ENCODE data around the gene RNF149. TPM values are rescaled to one million over a fixed set of nuclear protein-coding genes. Genes with fewer than 3 reads are reported as not detected.

Gene RNF149
- total and polyA plus RNA-seq, 9 of the 15 experiments (the other 6 are each of a cell fraction or from before 2014, with no cell fraction given), result 9.0 to 31.5 (median 22.8) TPM

DNA sequence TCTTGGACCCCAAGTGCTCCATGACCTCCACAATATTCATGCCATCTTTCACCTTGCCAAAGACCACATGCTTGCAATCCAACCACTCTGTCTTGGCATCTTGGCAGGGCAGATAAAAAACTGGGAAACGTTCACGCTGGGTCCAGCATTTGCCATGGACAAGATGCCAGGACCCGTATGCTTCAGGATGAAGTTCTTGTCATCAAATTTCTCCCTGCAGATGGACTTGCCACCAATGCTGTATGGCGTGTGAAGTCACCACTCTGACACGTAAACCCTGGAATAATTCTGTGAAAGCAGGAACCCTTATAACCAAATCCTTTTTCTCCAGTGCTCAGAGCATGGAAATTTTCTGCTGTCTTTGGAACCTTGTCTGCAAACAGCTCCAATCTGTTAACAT lies 34.4 kb downstream of the RNF149 start:
- ChIA-PET POLR2A (interaction anchor here (0.6 to 0.7 kb wide), 2 partner anchors 17 to 25 kb away, joined by 3 read pairs; no protein-coding TSS in a partner anchor), CTCF (ENCODE audit: low intra/inter-chr PET ratio) (no interaction called here)
- WGBS (ENCODE audit: insufficient coverage, low coverage, missing lambda C conversion rate), result 95% methylated on average over 5 of the region's 5 CpGs
- Histone ChIP-seq H3K9me3 (replicated peaks; ENCODE audit: control insufficient read depth, insufficient read depth, low read depth, low read length) (no peaks in the 10 kb centered on the region), H3K27me3 (ENCODE audit: control insufficient read depth in 2 of 2, insufficient read depth in 2 of 2, low read length in 2 of 2) (no peaks in the 10 kb centered on the region), H3K4me3 (no peak overlapping the region), H3K4me1 (replicated peaks in 1 of 2; ENCODE audit: control insufficient read depth in 2 of 2, insufficient read depth in 2 of 2, low read length in 2 of 2) (no peaks in the 10 kb centered on the region), H3K79me2 (ENCODE audit: control insufficient read depth, insufficient read depth, low read length) (no peaks in the 10 kb centered on the region), H2AFZ (ENCODE audit: low read depth, low read length) (no peak overlapping the region), H3K4me2 (ENCODE audit: insufficient read depth, low read length) (no peak overlapping the region), H3K9ac (ENCODE audit: insufficient read depth in 1 of 2, low read depth in 2 of 2, low read length in 2 of 2) (no peak overlapping the region), H4K20me1 (replicated peaks; ENCODE audit: control insufficient read depth, insufficient read depth, low read length) (no peaks in the 10 kb centered on the region), H3K27ac (ENCODE audit: extremely low read depth, low read depth, low read length) (no peak overlapping the region), H3K36me3 (ENCODE audit: control insufficient read depth, insufficient read depth, low read length) (peaks cover 83% of the 10 kb centered on the region), H3K9me1 (ENCODE audit: control insufficient read depth, insufficient read depth, low read length) (no peaks in the 10 kb centered on the region)
- intact Hi-C loops (cut with micrococcal nuclease), result no loop called here
- ATAC-seq, result no peak
- no peak for DNase-seq (ENCODE audit: extremely low read depth in 1 of 4, low spot score in 3 of 4)
- no peak for FAIRE-seq
- in situ Hi-C loops (cut with MboI), result no loop called here
- BruUV-seq (replicated peaks), result no TSS peak
- TF ChIP-seq ETV5 (CRISPR knock-in tag; IDR thresholded peaks at IDR 0.05; ENCODE audit: low read depth), result no peak
- TF ChIP-seq ZKSCAN8 (CRISPR knock-in tag; IDR thresholded peaks at IDR 0.05), result no peak
- no peak for TF ChIP-seq RFX7 (CRISPR knock-in tag; IDR thresholded peaks at IDR 0.05)
- TF ChIP-seq, protein P1, sequence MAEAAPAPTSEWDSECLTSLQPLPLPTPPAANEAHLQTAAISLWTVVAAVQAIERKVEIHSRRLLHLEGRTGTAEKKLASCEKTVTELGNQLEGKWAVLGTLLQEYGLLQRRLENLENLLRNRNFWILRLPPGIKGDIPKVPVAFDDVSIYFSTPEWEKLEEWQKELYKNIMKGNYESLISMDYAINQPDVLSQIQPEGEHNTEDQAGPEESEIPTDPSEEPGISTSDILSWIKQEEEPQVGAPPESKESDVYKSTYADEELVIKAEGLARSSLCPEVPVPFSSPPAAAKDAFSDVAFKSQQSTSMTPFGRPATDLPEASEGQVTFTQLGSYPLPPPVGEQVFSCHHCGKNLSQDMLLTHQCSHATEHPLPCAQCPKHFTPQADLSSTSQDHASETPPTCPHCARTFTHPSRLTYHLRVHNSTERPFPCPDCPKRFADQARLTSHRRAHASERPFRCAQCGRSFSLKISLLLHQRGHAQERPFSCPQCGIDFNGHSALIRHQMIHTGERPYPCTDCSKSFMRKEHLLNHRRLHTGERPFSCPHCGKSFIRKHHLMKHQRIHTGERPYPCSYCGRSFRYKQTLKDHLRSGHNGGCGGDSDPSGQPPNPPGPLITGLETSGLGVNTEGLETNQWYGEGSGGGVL (CRISPR knock-in tag; IDR thresholded peaks at IDR 0.05), result no peak
- TF ChIP-seq, protein P2, sequence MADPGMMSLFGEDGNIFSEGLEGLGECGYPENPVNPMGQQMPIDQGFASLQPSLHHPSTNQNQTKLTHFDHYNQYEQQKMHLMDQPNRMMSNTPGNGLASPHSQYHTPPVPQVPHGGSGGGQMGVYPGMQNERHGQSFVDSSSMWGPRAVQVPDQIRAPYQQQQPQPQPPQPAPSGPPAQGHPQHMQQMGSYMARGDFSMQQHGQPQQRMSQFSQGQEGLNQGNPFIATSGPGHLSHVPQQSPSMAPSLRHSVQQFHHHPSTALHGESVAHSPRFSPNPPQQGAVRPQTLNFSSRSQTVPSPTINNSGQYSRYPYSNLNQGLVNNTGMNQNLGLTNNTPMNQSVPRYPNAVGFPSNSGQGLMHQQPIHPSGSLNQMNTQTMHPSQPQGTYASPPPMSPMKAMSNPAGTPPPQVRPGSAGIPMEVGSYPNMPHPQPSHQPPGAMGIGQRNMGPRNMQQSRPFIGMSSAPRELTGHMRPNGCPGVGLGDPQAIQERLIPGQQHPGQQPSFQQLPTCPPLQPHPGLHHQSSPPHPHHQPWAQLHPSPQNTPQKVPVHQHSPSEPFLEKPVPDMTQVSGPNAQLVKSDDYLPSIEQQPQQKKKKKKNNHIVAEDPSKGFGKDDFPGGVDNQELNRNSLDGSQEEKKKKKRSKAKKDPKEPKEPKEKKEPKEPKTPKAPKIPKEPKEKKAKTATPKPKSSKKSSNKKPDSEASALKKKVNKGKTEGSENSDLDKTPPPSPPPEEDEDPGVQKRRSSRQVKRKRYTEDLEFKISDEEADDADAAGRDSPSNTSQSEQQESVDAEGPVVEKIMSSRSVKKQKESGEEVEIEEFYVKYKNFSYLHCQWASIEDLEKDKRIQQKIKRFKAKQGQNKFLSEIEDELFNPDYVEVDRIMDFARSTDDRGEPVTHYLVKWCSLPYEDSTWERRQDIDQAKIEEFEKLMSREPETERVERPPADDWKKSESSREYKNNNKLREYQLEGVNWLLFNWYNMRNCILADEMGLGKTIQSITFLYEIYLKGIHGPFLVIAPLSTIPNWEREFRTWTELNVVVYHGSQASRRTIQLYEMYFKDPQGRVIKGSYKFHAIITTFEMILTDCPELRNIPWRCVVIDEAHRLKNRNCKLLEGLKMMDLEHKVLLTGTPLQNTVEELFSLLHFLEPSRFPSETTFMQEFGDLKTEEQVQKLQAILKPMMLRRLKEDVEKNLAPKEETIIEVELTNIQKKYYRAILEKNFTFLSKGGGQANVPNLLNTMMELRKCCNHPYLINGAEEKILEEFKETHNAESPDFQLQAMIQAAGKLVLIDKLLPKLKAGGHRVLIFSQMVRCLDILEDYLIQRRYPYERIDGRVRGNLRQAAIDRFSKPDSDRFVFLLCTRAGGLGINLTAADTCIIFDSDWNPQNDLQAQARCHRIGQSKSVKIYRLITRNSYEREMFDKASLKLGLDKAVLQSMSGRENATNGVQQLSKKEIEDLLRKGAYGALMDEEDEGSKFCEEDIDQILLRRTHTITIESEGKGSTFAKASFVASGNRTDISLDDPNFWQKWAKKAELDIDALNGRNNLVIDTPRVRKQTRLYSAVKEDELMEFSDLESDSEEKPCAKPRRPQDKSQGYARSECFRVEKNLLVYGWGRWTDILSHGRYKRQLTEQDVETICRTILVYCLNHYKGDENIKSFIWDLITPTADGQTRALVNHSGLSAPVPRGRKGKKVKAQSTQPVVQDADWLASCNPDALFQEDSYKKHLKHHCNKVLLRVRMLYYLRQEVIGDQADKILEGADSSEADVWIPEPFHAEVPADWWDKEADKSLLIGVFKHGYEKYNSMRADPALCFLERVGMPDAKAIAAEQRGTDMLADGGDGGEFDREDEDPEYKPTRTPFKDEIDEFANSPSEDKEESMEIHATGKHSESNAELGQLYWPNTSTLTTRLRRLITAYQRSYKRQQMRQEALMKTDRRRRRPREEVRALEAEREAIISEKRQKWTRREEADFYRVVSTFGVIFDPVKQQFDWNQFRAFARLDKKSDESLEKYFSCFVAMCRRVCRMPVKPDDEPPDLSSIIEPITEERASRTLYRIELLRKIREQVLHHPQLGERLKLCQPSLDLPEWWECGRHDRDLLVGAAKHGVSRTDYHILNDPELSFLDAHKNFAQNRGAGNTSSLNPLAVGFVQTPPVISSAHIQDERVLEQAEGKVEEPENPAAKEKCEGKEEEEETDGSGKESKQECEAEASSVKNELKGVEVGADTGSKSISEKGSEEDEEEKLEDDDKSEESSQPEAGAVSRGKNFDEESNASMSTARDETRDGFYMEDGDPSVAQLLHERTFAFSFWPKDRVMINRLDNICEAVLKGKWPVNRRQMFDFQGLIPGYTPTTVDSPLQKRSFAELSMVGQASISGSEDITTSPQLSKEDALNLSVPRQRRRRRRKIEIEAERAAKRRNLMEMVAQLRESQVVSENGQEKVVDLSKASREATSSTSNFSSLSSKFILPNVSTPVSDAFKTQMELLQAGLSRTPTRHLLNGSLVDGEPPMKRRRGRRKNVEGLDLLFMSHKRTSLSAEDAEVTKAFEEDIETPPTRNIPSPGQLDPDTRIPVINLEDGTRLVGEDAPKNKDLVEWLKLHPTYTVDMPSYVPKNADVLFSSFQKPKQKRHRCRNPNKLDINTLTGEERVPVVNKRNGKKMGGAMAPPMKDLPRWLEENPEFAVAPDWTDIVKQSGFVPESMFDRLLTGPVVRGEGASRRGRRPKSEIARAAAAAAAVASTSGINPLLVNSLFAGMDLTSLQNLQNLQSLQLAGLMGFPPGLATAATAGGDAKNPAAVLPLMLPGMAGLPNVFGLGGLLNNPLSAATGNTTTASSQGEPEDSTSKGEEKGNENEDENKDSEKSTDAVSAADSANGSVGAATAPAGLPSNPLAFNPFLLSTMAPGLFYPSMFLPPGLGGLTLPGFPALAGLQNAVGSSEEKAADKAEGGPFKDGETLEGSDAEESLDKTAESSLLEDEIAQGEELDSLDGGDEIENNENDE (IDR thresholded peaks at IDR 0.05; ENCODE audit: low read depth, low read length), result no peak
- no peak for TF ChIP-seq ZNF23 (CRISPR knock-in tag; IDR thresholded peaks at IDR 0.05)
- no peak for TF ChIP-seq STAT5B (CRISPR knock-in tag; IDR thresholded peaks at IDR 0.05)
- TF ChIP-seq ZNF431 (CRISPR knock-in tag; IDR thresholded peaks at IDR 0.05), result no peak
- no peak for TF ChIP-seq MTA1 (IDR thresholded peaks at IDR 0.05; ENCODE audit: borderline replicate concordance)
- TF ChIP-seq EZH2 (IDR thresholded peaks at IDR 0.05; ENCODE audit: borderline replicate concordance, low read depth, low read length), result no peak
- TF ChIP-seq ZNF444 (CRISPR knock-in tag; IDR thresholded peaks at IDR 0.05), result no peak
- TF ChIP-seq TRIM24 (IDR thresholded peaks at IDR 0.05), result no peak
